HG03565 (cell line): ENCODE measurements around the gene PCDHB16.
"Not testable (repeated sequence)": the region's sequence is repeated elsewhere in the genome, so short reads cannot be mapped to it uniquely, and the experiment has no call there.

Experiments
- ATAC-seq: cut with Tn5 transposase; IDR thresholded peaks from one replicate; pipeline ENCODE4 v1.9.1; 2021; ENCODE audit warnings: mild to moderate bottlenecking, moderate library complexity; ENCODE audit not compliant: unreplicated experiment

Gene PCDHB16

GRCh38 chr5:141224844-141225243, 42.7 kb downstream of the PCDHB16 start:
- not testable (repeated sequence) for ATAC-seq

GRCh38 chr5:141225421-141225820, 43.2 kb downstream of the PCDHB16 start:
- not testable (repeated sequence) for ATAC-seq

- no peak for ATAC-seq
Observed at GRCh38 chr5:141234109-141234667, 52.0 kb downstream of the PCDHB16 start.
